ENCODE measurements around the gene CFAP251. TPM values are rescaled to one million over a fixed set of nuclear protein-coding genes. Genes with fewer than 3 reads are reported as not detected.
"Not testable (repeated sequence)": the region's sequence is repeated elsewhere in the genome, so short reads cannot be mapped to it uniquely, and the experiment has no call there.

CFAP251 gene
- total RNA-seq, 1 donor from 2014 or later: 4.7 TPM

- FAIRE-seq; H3K4me2 ChIP-seq (ENCODE audit: low read length); H3K27ac ChIP-seq (ENCODE audit: low read depth, low read length); H3K9ac ChIP-seq (ENCODE audit: low read length); H3K27me3 Mint-ChIP-seq (ENCODE audit: low read depth, unreplicated experiment); H3K79me2 ChIP-seq (ENCODE audit: insufficient read depth, low read length); H3K4me3 ChIP-seq (ENCODE audit: insufficient read depth, low read depth, low read length); H4K20me1 ChIP-seq (ENCODE audit: insufficient read depth, low read length); H3K9me3 Mint-ChIP-seq (ENCODE audit: unreplicated experiment); H2AFZ ChIP-seq (ENCODE audit: low read depth, low read length); H3K4me3 Mint-ChIP-seq (ENCODE audit: unreplicated experiment); DNase-seq (ENCODE audit: low read depth); H3K27me3 ChIP-seq (ENCODE audit: insufficient read depth, low read length); H3K9me3 ChIP-seq (ENCODE audit: insufficient read depth, low read depth, low read length); H3K36me3 ChIP-seq (ENCODE audit: insufficient read depth, low read length); H3K27ac Mint-ChIP-seq (ENCODE audit: unreplicated experiment): not testable (repeated sequence)
- Mint-ChIP-seq H3K4me1 (ENCODE audit: low read depth, unreplicated experiment) (peaks cover 31% of the 10 kb centered on the region), H3K36me3 (ENCODE audit: low read depth, unreplicated experiment) (peaks cover 17% of the 10 kb centered on the region)
- H3K4me1 ChIP-seq (ENCODE audit: insufficient read depth, low read length): peaks cover 29% of the 10 kb centered on the region
Measured at GRCh38 chr12:121929545-121929944, 11.2 kb downstream of the CFAP251 start.

- H3K9me3 Mint-ChIP-seq (ENCODE audit: unreplicated experiment): peaks cover 2% of the 10 kb centered on the region
- Histone ChIP-seq H3K9me3 (ENCODE audit: insufficient read depth, low read depth, low read length) (no peaks in the 10 kb centered on the region), H3K36me3 (ENCODE audit: insufficient read depth, low read length) (no peaks in the 10 kb centered on the region), H3K79me2 (ENCODE audit: insufficient read depth, low read length) (no peaks in the 10 kb centered on the region), H3K4me2 (ENCODE audit: low read length) (no peak overlapping the region), H3K4me1 (ENCODE audit: insufficient read depth, low read length) (peaks cover 18% of the 10 kb centered on the region), H3K4me3 (ENCODE audit: insufficient read depth, low read depth, low read length) (no peak overlapping the region), H4K20me1 (ENCODE audit: insufficient read depth, low read length) (no peaks in the 10 kb centered on the region), H3K27ac (ENCODE audit: low read depth, low read length) (no peak overlapping the region), H3K27me3 (ENCODE audit: insufficient read depth, low read length) (no peaks in the 10 kb centered on the region), H2AFZ (ENCODE audit: low read depth, low read length) (no peak overlapping the region), H3K9ac (ENCODE audit: low read length) (no peak overlapping the region)
- H3K4me3 Mint-ChIP-seq (ENCODE audit: unreplicated experiment): no peak overlapping the region
- H3K27ac Mint-ChIP-seq (ENCODE audit: unreplicated experiment): no peak overlapping the region
- DNase-seq (ENCODE audit: low read depth) (no peak), FAIRE-seq (no peak)
- no peaks in the 10 kb centered on the region for H3K27me3 Mint-ChIP-seq (ENCODE audit: low read depth, unreplicated experiment)
- H3K4me1 Mint-ChIP-seq (ENCODE audit: low read depth, unreplicated experiment): peaks cover 21% of the 10 kb centered on the region
- peaks cover 18% of the 10 kb centered on the region for H3K36me3 Mint-ChIP-seq (ENCODE audit: low read depth, unreplicated experiment)
- TF ChIP-seq, protein P1, sequence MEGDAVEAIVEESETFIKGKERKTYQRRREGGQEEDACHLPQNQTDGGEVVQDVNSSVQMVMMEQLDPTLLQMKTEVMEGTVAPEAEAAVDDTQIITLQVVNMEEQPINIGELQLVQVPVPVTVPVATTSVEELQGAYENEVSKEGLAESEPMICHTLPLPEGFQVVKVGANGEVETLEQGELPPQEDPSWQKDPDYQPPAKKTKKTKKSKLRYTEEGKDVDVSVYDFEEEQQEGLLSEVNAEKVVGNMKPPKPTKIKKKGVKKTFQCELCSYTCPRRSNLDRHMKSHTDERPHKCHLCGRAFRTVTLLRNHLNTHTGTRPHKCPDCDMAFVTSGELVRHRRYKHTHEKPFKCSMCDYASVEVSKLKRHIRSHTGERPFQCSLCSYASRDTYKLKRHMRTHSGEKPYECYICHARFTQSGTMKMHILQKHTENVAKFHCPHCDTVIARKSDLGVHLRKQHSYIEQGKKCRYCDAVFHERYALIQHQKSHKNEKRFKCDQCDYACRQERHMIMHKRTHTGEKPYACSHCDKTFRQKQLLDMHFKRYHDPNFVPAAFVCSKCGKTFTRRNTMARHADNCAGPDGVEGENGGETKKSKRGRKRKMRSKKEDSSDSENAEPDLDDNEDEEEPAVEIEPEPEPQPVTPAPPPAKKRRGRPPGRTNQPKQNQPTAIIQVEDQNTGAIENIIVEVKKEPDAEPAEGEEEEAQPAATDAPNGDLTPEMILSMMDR (IDR thresholded peaks at IDR 0.05; ENCODE audit: insufficient read depth, low read depth, low read length): no peak
- TF ChIP-seq EZH2 (IDR thresholded peaks at IDR 0.05; ENCODE audit: insufficient read depth, low read length): no peak
Measured at GRCh38 chr12:121930862-121931261, 12.5 kb downstream of the CFAP251 start.

- Mint-ChIP-seq H3K4me3 (ENCODE audit: unreplicated experiment) (no peak overlapping the region), H3K36me3 (ENCODE audit: low read depth, unreplicated experiment) (peaks cover 31% of the 10 kb centered on the region), H3K27me3 (ENCODE audit: low read depth, unreplicated experiment) (no peaks in the 10 kb centered on the region), H3K4me1 (ENCODE audit: low read depth, unreplicated experiment) (peaks cover 20% of the 10 kb centered on the region), H3K27ac (ENCODE audit: unreplicated experiment) (no peak overlapping the region), H3K9me3 (ENCODE audit: unreplicated experiment) (peaks cover 7% of the 10 kb centered on the region)
- no peak overlapping the region for H3K27ac ChIP-seq (ENCODE audit: low read depth, low read length)
- no peaks in the 10 kb centered on the region for H3K79me2 ChIP-seq (ENCODE audit: insufficient read depth, low read length)
- H3K9me3 ChIP-seq (ENCODE audit: insufficient read depth, low read depth, low read length): no peaks in the 10 kb centered on the region
- no peak for TF ChIP-seq EZH2 (IDR thresholded peaks at IDR 0.05; ENCODE audit: insufficient read depth, low read length)
- TF ChIP-seq, protein P1 (IDR thresholded peaks at IDR 0.05; ENCODE audit: insufficient read depth, low read depth, low read length): no peak
- peaks cover 15% of the 10 kb centered on the region for H3K4me1 ChIP-seq (ENCODE audit: insufficient read depth, low read length)
- no peak overlapping the region for H3K9ac ChIP-seq (ENCODE audit: low read length)
- DNase-seq (ENCODE audit: low read depth) (no peak), FAIRE-seq (no peak)
- no peak overlapping the region for H2AFZ ChIP-seq (ENCODE audit: low read depth, low read length)
- H3K36me3 ChIP-seq (ENCODE audit: insufficient read depth, low read length): no peaks in the 10 kb centered on the region
- H3K4me2 ChIP-seq (ENCODE audit: low read length): no peak overlapping the region
- no peak overlapping the region for H3K4me3 ChIP-seq (ENCODE audit: insufficient read depth, low read depth, low read length)
- no peaks in the 10 kb centered on the region for H4K20me1 ChIP-seq (ENCODE audit: insufficient read depth, low read length)
- no peaks in the 10 kb centered on the region for H3K27me3 ChIP-seq (ENCODE audit: insufficient read depth, low read length)
Measured at GRCh38 chr12:121932176-121932536, 13.8 kb downstream of the CFAP251 start.

Measured in astrocyte (in vitro differentiated cells and primary cell).